Gastroesophageal sphincter (tissue), 3 donors: ENCODE data around the gene INAVA.

Experiments
- EP300 ChIP-seq: sonication (generic); formaldehyde crosslinking; IDR thresholded peaks from one replicate; pipeline ENCODE4 v1.6.1; 2017; ENCODE audit warnings: antibody characterized with exemption, mild to moderate bottlenecking
- POLR2AphosphoS5 ChIP-seq: sonication (generic); formaldehyde crosslinking; IDR thresholded peaks from one replicate; pipeline ENCODE4 v1.6.1; 2017; ENCODE audit warnings: antibody characterized with exemption
- TF ChIP-seq, protein P1 (sequence below), 4 experiments: fragments of 200-600 bp in 2 of 4; fragments of 450-650 bp in 2 of 4; sonication (generic) in 1 of 4; IDR thresholded peaks; one replicate each; pipeline ENCODE4 v1.5.1; 2017 to 2019; ENCODE audit warnings: antibody characterized with exemption in 4 of 4, mild to moderate bottlenecking in 2 of 4, moderate library complexity in 2 of 4

GRCh38 chr1:200919386-200919785 lies 24.7 kb downstream of the INAVA start:
- TF ChIP-seq, protein P1, sequence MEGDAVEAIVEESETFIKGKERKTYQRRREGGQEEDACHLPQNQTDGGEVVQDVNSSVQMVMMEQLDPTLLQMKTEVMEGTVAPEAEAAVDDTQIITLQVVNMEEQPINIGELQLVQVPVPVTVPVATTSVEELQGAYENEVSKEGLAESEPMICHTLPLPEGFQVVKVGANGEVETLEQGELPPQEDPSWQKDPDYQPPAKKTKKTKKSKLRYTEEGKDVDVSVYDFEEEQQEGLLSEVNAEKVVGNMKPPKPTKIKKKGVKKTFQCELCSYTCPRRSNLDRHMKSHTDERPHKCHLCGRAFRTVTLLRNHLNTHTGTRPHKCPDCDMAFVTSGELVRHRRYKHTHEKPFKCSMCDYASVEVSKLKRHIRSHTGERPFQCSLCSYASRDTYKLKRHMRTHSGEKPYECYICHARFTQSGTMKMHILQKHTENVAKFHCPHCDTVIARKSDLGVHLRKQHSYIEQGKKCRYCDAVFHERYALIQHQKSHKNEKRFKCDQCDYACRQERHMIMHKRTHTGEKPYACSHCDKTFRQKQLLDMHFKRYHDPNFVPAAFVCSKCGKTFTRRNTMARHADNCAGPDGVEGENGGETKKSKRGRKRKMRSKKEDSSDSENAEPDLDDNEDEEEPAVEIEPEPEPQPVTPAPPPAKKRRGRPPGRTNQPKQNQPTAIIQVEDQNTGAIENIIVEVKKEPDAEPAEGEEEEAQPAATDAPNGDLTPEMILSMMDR (IDR thresholded peaks at IDR 0.05) = no peak
- no peak for TF ChIP-seq POLR2AphosphoS5
- TF ChIP-seq EP300 = no peak
